Erythroblast (primary cell): ENCODE results near the gene KIF1A.
"Not testable (repeated sequence)": the region's sequence is repeated elsewhere in the genome, so short reads cannot be mapped to it uniquely, and the experiment has no call there.

ENCODE experiments used
- DNase-seq, 2 experiments: peaks; one replicate each; lab custom pipeline; 2025; lab: John Stamatoyannopoulos, UW
- GATA1 ChIP-seq: IDR thresholded peaks from 2 replicates; pipeline ENCODE4 v1.6.1; 2011; ENCODE audit warnings: low read depth, mild to moderate bottlenecking, control low read depth, low read length, moderate library complexity
- POLR2A ChIP-seq: IDR thresholded peaks from 2 replicates; pipeline ENCODE4 v1.6.1; 2011; ENCODE audit warnings: mild to moderate bottlenecking, low read length

Gene KIF1A

DNA sequence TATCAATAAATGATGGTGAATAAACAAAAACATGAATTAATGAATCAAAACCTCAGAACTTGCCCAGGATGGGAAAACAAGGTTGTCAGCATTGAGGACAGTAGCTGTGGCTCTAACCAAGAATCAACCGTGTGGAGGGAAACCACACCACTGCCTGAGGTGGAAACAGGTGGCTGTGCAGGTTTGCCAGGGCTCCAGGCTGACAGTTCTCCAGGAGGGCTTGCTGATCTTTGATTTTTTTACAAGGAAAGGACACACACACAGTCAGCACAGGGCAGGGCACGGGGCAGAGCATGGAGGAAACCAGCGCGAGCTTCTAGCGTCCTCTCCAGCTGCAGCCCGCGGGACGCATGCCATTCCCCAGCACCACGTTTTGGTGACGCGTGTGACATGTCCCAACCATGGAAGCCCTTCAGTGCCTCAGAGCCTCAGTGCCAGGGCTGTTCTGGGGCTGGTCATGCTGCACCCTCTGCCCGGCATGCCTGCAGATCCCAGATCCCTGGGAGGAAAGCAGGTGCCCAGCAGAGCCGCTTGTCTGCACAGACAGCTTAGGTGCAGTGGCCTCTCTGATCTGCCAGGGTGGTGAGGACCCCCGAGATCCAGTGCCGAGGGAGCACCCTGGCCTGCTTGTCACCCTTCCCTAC is 32.8 kb upstream of the KIF1A start:
- TF ChIP-seq GATA1 = no peak
- TF ChIP-seq POLR2A = no peak

GRCh38 chr2:240851078-240851991 is 31.3 kb upstream of the KIF1A start:
- TF ChIP-seq GATA1 (no peak), POLR2A (no peak)
- DNase-seq = peak; percentile 67 to 86

More for the DNA sequence above, 32.8 kb upstream of the KIF1A start:
- DNase-seq = no peak

- no peak for DNase-seq
- TF ChIP-seq POLR2A = no peak
- no peak for TF ChIP-seq GATA1
Observed at GRCh38 chr2:240850756-240851077, 30.7 kb upstream of the KIF1A start.

GRCh38 chr2:240850026-240850425 is 30.0 kb upstream of the KIF1A start:
- DNase-seq = no peak
- TF ChIP-seq POLR2A (no peak), GATA1 (no peak)

DNA sequence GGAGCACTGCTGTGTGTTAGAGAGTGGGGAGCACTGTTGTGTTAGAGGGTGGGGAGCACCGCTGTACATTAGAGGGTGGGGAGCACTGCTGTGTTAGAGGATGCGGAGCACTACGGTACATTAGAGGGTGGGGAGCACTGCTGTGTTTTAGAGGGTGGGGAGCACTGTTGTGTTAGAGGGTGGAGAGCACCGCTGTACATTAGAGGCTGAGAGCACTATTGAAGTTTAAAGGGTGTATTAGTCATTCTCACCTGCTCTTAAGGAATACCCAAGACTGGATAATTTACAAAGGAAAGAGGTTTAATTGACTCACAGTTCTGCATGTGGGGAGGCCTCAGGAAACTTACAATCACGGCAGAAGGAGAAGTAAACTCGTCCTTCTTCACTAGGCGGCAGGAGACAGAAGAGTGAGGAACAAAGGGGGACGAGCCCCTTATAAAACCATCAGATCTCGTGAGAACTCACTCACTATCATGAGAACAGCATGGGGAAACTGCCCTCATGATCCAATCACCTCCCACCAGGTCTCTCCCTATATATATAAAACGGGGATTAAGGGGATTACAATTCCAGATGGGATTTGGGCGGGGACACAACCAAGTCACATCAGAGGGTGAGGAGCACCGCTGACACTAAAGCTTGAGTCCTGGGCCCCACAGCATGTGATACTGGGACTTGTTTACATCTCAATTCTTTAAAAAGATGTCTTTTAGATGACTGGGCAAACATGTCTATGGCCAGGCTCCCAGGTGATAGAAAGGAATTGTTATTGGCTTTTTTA is 29.1 kb upstream of the KIF1A start:
- TF ChIP-seq POLR2A (no peak), GATA1 (no peak)
- no peak for DNase-seq

DNA sequence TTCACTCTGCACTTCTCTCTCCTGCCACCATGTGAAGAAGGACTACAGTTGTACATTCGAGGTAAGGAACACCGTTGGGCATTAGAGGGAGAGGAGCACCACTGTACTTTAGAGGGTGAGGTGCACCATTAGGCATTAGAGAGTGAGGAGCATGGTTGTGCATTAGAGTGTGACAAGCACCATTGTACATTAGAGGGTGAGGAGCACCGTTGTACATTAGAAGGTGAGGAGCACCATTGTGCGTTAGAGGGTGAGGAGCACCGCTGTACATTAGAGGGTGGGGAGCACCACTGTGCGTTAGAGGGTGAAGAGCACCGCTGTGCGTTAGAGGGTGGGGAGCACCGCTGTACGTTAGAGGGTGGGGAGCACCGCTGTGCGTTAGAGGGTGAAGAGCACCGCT is 27.8 kb upstream of the KIF1A start:
- TF ChIP-seq GATA1 (no peak), POLR2A (no peak)
- DNase-seq = no peak

DNA sequence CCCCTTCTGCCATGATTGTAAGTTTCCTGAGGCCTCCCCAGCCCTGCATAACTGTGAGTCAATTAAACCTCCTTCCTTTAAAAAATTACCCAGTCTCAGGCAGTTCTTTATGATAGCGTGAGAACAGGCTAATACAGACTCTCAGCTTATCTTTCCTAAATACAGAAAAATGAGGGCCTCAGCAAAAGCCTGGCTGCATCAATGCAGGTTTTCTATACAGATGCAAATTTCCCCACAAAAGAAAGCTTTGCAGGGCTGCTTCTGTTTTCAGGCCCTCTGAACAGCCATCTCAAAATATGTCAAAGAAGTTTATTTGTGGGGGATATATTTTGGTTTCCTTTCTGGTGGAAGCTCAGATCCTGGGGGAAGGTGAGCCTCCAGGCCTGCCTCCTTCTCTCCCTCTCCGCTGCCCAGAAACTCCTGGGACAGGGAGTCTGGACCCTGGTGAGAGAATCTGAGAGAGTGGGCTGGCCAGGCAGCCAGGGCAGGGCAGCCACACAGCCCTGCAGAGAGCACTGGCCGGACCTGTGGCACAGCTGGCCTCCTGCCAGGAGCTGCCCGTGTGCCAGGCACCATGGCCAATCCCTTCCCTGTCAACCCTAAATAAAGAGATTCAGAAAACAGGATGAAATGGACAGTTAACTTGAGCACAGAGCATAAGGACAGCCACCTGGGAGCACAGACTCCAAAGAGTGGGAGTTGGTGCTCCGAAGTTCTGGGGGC is 27.0 kb upstream of the KIF1A start:
- DNase-seq = no peak

DNA sequence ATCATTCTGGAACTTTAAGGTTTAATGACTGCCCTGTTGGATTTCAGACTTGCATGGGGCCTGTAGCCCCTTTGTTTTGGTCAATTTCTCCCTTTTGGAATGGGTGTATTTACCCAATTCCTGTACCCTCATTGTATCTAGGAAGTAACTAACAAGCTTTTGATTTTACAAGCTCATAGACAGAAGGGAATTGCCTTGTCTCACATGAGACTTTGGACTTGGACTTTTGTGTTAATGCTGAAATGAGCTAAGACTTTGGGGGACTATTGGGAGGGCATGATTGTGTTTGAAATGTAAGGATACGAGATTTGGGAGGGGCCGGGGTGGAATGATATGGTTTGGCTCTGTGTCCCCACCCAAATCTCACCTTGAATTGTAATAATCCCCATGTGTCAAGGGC is 26.3 kb upstream of the KIF1A start:
- not testable (repeated sequence) for DNase-seq

More for the DNA sequence above, 27.0 kb upstream of the KIF1A start:
- TF ChIP-seq POLR2A (no peak), GATA1 (no peak)

- TF ChIP-seq GATA1 = no peak
- peak; percentile 16 to 34 for DNase-seq
Observed at GRCh38 chr2:240840435-240841060, 20.5 kb upstream of the KIF1A start.

DNA sequence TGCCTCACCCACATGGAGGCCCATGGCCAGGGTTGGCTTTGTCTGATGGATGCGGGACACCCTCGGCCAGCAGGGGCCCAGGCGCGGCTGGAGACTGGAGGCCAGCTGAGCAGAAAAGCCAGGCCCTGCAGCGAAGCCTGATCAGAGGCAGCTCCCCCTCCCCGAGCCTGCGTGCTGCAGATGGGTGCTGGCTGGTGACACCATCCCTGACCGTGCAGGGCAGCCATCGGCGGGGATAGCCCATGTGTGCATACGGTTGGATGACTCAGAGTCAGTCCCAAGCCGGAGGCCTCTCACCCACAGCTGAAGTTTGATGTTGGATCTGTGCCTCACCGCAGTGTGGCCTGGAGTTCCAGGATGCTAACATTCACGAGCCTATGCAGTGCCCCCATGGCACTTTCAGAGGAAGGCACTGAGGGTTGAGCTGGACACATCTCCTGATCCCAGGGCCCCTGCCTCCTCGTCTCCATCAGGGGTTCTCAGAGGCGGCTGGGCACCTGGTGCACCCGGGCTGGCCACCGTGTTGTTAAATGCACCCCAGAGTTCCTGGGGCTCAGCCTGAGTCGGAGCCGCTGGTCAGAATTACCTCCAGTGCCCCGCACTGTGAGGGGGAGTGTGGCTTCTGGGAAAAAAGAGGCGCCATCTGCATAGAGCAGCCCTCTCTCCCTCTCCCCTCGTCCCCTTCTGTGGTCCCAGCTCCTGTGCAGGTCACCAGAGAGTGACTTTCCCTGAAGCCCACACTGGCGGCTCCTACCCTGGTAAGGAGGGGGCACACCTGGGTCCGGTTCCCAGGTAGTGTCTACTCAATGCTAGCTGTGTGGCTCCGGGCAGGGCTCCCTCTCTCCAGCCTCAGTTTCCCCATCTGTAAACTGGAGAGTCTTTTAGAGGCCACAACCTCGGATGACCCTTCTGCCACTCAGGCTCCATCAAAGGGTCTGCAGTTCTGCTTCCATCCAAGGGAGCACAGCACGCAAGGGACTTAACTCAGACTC is 19.4 kb upstream of the KIF1A start:
- TF ChIP-seq POLR2A = no peak
- TF ChIP-seq GATA1 = no peak
- no peak for DNase-seq

GRCh38 chr2:240837621-240838020 is 17.6 kb upstream of the KIF1A start:
- DNase-seq = no peak
- TF ChIP-seq GATA1 = no peak
- TF ChIP-seq POLR2A = no peak

DNA sequence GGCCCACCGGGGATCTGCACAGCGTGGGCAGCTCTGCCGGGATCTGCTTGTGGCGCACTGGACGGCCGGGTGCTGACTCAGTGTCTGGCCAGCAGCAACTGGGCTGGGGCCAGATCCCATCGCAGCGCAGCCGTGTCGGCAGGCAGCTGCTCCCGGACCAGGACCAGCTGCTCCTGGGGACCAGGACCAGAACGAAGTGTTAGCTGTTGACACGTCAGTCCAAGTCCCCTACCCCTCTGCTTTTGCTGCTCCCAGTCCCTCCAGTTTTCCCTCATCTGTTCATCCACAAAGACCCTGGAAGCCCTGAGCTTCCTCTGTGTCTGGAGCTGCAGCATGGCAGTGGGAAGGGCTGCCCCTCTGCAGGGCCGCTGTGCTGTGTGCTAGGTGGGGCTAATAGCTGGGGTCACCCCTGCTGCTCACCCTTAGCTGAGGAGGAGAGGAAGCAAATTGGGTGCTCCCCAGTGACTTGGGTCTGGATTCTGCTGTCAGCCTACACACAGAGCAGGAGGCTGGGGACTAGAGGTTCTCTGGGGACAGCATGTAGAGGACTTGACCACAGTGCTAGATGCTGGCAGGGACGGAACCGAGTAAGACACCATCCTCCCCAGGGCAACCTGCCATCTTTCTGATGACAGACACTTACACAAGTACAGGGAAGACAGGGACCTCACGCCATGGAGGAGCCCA is 16.9 kb upstream of the KIF1A start:
- TF ChIP-seq GATA1 = no peak
- TF ChIP-seq POLR2A = no peak
- no peak for DNase-seq
